ENCODE data around the gene COPRS.

Gene COPRS

DNA sequence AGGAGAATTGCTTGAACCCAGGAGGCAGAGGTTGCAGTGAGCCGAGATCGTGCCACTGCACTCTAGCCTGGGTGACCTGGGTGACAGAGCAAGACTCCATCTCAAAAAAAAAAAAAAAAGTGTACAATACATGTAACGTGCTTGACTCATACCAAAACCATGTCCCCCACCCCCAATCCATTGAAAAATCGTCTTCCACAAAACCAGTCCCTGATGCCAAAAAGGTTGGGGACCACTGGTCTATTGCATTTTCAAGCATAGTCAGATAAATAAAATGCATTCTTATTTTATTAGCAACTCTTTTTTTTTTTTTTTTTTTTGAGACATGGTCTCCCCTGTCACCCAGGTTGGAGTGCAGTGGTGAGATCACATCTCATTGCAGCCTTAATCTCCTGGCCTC, 52.1 kb downstream of the COPRS start:
- no peak for DNase-seq

DNA sequence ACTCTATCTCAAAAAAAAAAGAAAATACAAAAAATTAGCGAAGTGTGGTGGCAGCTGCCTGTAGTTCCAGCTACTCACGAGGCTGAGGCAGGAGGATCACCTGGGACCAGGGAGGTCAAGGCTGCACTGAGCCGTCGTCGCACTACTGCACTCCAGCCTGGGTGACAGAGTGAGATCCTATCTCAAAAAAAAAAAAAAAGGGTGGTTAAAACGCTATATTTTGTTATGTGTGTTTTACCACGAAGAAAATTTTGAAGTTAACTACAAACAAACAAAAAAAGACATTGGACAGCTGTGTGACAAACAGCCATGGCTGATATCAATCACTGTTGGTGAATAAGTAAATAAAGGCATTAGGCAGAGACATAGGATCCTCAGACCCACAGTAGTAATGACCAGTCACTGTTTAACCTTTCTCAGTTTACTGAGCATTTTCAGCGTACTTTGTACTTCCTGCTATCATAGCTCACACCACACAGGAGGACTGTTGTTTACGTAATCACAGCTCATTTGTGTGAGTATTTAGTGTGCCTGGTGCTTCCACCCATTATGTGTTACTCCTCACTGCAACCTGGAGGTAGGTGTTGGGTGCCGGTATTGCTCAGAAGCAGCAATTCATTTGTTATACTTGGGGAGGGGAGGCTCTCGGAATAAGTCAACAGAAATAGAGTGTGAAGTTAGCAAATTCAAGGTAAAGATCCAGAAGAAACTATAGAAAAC, 55.4 kb downstream of the COPRS start:
- DNase-seq = no peak

DNA sequence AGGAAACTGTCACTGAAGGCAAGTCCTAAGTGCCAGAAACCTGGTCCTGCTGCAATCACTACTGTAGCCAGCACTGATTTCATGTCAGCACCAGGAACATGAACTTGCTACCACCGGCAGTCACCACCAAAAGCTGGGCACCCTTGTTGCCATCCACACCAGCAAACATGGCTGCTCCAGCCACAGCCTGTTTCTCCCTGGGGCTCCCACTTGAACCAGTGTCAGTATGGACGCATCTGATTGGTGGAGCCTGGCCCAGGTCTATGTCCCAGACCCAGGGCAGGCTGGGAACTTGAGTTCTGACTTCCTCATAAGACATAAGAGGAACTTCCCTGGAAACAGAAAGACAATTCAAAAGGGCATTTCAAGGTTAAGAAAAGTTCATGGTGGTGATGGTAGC, 56.5 kb downstream of the COPRS start:
- DNase-seq = peak; percentile 80

Measured in inflammatory macrophage treated with lipopolysaccharide for 4 hours (primary cell).